Measurements from ENCODE around the gene PCAT6. TPM values are rescaled to one million over a fixed set of nuclear protein-coding genes. Genes with fewer than 3 reads are reported as not detected.

PCAT6 gene
- total and polyA plus RNA-seq, 2 of the 8 experiments (the other 6 are each of a cell fraction or from before 2014, with no cell fraction given), result 4.6 to 14.7 TPM

DNA sequence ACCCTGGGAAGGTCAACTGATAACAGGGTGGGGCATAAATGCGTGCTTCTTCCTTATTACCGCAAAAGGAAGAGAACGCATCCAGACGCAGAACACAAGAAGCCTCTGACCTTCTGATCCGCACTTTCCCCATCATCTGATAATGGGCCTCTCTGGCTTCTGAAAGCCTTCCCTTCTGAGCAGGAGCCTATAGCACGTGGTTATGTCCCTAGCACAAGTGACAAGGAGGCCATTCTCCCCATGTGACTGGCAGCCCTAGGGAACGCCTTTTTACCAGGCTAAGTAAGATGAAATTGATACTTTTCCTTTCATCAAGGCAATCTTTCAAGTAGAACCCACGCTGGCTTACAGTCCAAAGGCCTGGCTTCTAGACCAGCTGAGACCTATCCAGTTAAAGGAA lies 44.0 kb downstream of the PCAT6 start:
- Histone ChIP-seq H3K4ac (replicated peaks; ENCODE audit: insufficient read length, low read depth, low read length) (no peak overlapping the region), H3K9ac (replicated peaks in 1 of 4; ENCODE audit: extremely low read depth in 1 of 4, low read depth in 3 of 4, low read length in 3 of 4) (no peak overlapping the region), H4K5ac (ENCODE audit: insufficient read length, low read depth, low read length) (no peak overlapping the region), H3K23ac (ENCODE audit: insufficient read length) (no peak overlapping the region), H3K36me3 (ENCODE audit: control insufficient read depth in 2 of 4, insufficient read depth in 4 of 4, low read length in 3 of 4) (peaks cover 21 to 47% (median 41%) of the 10 kb centered on the region in 4 experiments), H3K79me2 (ENCODE audit: control insufficient read depth in 1 of 2, insufficient read depth in 2 of 2, low read length in 2 of 2) (peaks cover under 1 to 20% of the 10 kb centered on the region in 2 experiments; a peak in 3 of 4 replicates), H3K79me1 (ENCODE audit: low read depth, low read length) (peaks cover 16% of the 10 kb centered on the region), H3K9me3 (ENCODE audit: insufficient read depth in 2 of 2, low read depth in 1 of 2, low read length in 1 of 2) (no peaks in the 10 kb centered on the region), H3K27ac (ENCODE audit: low read depth, low read length) (no peak overlapping the region), H2BK20ac (ENCODE audit: low read length) (no peak overlapping the region), H2AK5ac (ENCODE audit: low read depth, low read length) (no peak overlapping the region), H3K27me3 (replicated peaks in 1 of 4; ENCODE audit: control insufficient read depth in 3 of 4, extremely low read depth in 1 of 4, insufficient read depth in 3 of 4, low read length in 3 of 4) (no peaks in the 10 kb centered on the region), H2BK120ac (replicated peaks; ENCODE audit: low read depth, low read length) (no peak overlapping the region), H4K20me1 (replicated peaks in 1 of 2; ENCODE audit: control insufficient read depth in 1 of 2, insufficient read depth in 2 of 2, low read length in 2 of 2) (peaks cover 1 to 11% of the 10 kb centered on the region in 2 experiments), H2AFZ (ENCODE audit: low read length) (no peak overlapping the region), H3K14ac (ENCODE audit: insufficient read length) (no peak overlapping the region), H3K4me1 (replicated peaks in 1 of 4; ENCODE audit: control insufficient read depth in 3 of 4, insufficient read depth in 4 of 4, low read length in 3 of 4) (peaks cover 0 to 2% (median 0%) of the 10 kb centered on the region in 4 experiments; a peak in 1 of 7 replicates), H4K8ac (ENCODE audit: extremely low read depth, insufficient read depth, low read length) (no peak overlapping the region), H4K91ac (replicated peaks; ENCODE audit: insufficient read length, low read length) (no peak overlapping the region), H3K4me2 (ENCODE audit: insufficient read depth in 1 of 2, low read depth in 2 of 2, low read length in 2 of 2) (no peak overlapping the region), H3K18ac (ENCODE audit: extremely low read depth, low read length) (no peak overlapping the region), H2BK15ac (ENCODE audit: low read length) (no peak overlapping the region), H3K56ac (replicated peaks; ENCODE audit: insufficient read length, low read depth, low read length) (no peak overlapping the region), H2BK5ac (ENCODE audit: low read depth, low read length) (no peak overlapping the region), H2BK12ac (ENCODE audit: low read depth, low read length) (no peak overlapping the region), H3K4me3 (ENCODE audit: extremely low read depth in 1 of 4, insufficient read depth in 2 of 4, low read depth in 3 of 4, low read length in 4 of 4) (no peak overlapping the region), H3K23me2 (ENCODE audit: low read depth, low read length) (no peaks in the 10 kb centered on the region)
- DNase-seq (ENCODE audit: low read depth in 1 of 2, low spot score in 2 of 2), result no peak
- WGBS, 2 experiments (ENCODE audit: extremely low coverage in 1 of 2, insufficient coverage in 1 of 2, insufficient read length in 1 of 2, insufficient replicate concordance in 2 of 2, low coverage in 1 of 2, low lambda C conversion rate in 2 of 2, missing lambda C conversion rate in 1 of 2), result 89% methylated on average over 8 of the region's 8 CpGs; no CpG with 5 or more reads in 1 of the 2 experiments
- ChIA-PET CTCF (ENCODE audit: partially characterized antibody) (interaction anchor here (0.5 to 4.7 kb wide), 4 partner anchors 13 to 151 kb away, joined by 3 to 41 read pairs (median 19); partner anchors contain the start of gene PCAT6), POLR2A (ENCODE audit: partially characterized antibody) (interaction anchor here (9.2 kb wide), 1 partner anchor 43 kb away, joined by 81 read pairs; the partner anchor contains the start of genes KDM5B and PCAT6)
- no peak for FAIRE-seq
- no peak; a peak in 1 of 3 replicates for TF ChIP-seq POLR2A (IDR thresholded peaks at IDR 0.05; ENCODE audit: control extremely low read depth in 1 of 2, low read depth in 2 of 2, low read length in 2 of 2)
